Thoracic aorta (tissue), 2 donors: ENCODE measurements around the gene CD53. TPM values are rescaled to one million over a fixed set of nuclear protein-coding genes. Genes with fewer than 3 reads are reported as not detected.

Experiments
- ATAC-seq: fragments of 150-250 bp; one replicate; pipeline ENCODE4 v1.8.0; 2017; ENCODE audit warnings: low read depth; ENCODE audit not compliant: insufficient number of reproducible peaks, low FRiP score
- DNase-seq: peaks from one replicate; pipeline ENCODE4 v3.0.0-alpha.2; 2020; ENCODE audit warnings: low spot score
- H3K27ac ChIP-seq, 2 donors: fragments of 200-600 bp; sonication (generic); 1 replicate in 1 of 2; 2 replicates in 1 of 2; pipeline ENCODE4 v1.5.1; 2016; ENCODE audit warnings: mild to moderate bottlenecking in 2 of 2, moderate library complexity in 2 of 2
- H3K27me3 ChIP-seq: fragments of 200-600 bp; sonication (generic); replicated peaks from 2 replicates; pipeline ENCODE4 v1.6.0; 2016; ENCODE audit warnings: mild to moderate bottlenecking; ENCODE audit not compliant: insufficient read depth
- H3K36me3 ChIP-seq: fragments of 200-600 bp; sonication (generic); one replicate; pipeline ENCODE4 v1.5.1; 2016
- H3K4me1 ChIP-seq, 2 donors: fragments of 200-600 bp; sonication (generic); 1 replicate in 1 of 2; 2 replicates in 1 of 2; pipeline versions ENCODE4 v1.5.1 to v1.6.0; 2016; ENCODE audit warnings: low read depth in 2 of 2, mild to moderate bottlenecking in 1 of 2; ENCODE audit not compliant: control insufficient read depth in 1 of 2
- H3K4me3 ChIP-seq: fragments of 200-600 bp; sonication (generic); 2 replicates; pipeline ENCODE4 v1.5.1; 2016; ENCODE audit warnings: mild to moderate bottlenecking
- H3K9me3 ChIP-seq: fragments of 200-600 bp; sonication (generic); 2 replicates; pipeline ENCODE4 v1.5.1; 2016
- CTCF ChIP-seq: fragments of 200-600 bp; sonication (generic); IDR thresholded peaks from one replicate; pipeline ENCODE4 v1.5.1; 2019; ENCODE audit warnings: antibody characterized with exemption
- total RNA-seq, 2 donors: library from RNA; depleted of rRNA; stranded (reverse); fragments of >200 nt; gene quantifications; one replicate each; pipeline versions ENCODE4 v1.1.0 to v1.2.3, GENCODE V29; 2016

Gene CD53
- total RNA-seq, 2 donors from 2014 or later: 55.6 to 60.9 TPM

DNA sequence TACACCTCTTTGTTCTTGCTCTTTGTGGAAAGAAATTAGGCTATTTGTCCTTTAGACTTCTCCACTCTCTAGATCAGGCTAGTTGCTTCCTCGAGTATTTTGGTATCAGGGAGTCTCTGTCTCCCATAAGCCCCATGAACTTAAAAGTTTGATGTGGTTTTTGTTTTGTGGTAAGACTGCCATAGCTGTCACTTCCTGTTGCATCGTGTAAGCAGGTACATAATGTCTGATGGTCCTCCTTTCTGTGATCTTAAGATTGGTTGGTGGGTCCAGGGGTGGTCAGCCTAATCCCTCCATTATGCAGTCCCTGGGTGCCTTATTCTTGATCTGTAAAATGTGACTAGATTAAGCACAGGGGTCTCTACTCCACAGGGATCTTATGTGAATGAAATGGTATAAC is 23.1 kb downstream of the CD53 start:
- TF ChIP-seq CTCF: no peak
- Histone ChIP-seq H3K36me3 (no peaks in the 10 kb centered on the region), H3K4me3 (no peak overlapping the region), H3K9me3 (no peaks in the 10 kb centered on the region), H3K27ac (no peak overlapping the region), H3K27me3 (no peaks in the 10 kb centered on the region), H3K4me1 (no peaks in the 10 kb centered on the region)
- DNase-seq (no peak), ATAC-seq (no peak)

- no peak for DNase-seq
- Histone ChIP-seq H3K4me1 (no peaks in the 10 kb centered on the region), H3K27ac (no peak overlapping the region), H3K4me3 (no peak overlapping the region), H3K36me3 (no peaks in the 10 kb centered on the region), H3K27me3 (no peaks in the 10 kb centered on the region), H3K9me3 (no peaks in the 10 kb centered on the region)
- ATAC-seq: no peak
- TF ChIP-seq CTCF: no peak
Measured at GRCh38 chr1:110897681-110898080, 24.7 kb downstream of the CD53 start.

- no peaks in the 10 kb centered on the region for H3K27me3 ChIP-seq
- ATAC-seq: no peak
- H3K9me3 ChIP-seq: no peaks in the 10 kb centered on the region
- TF ChIP-seq CTCF: no peak
- no peak for DNase-seq
- H3K27ac ChIP-seq: no peak overlapping the region
- H3K4me3 ChIP-seq: no peak overlapping the region
- H3K36me3 ChIP-seq: no peaks in the 10 kb centered on the region
- no peaks in the 10 kb centered on the region for H3K4me1 ChIP-seq
Measured at GRCh38 chr1:110898734-110899457, 25.9 kb downstream of the CD53 start.

- TF ChIP-seq CTCF: no peak
- Histone ChIP-seq H3K36me3 (no peaks in the 10 kb centered on the region), H3K9me3 (no peaks in the 10 kb centered on the region), H3K27ac (no peak overlapping the region), H3K4me1 (no peaks in the 10 kb centered on the region), H3K27me3 (no peaks in the 10 kb centered on the region), H3K4me3 (no peak overlapping the region)
- DNase-seq (no peak), ATAC-seq (no peak)
Measured at GRCh38 chr1:110899458-110899843, 26.5 kb downstream of the CD53 start.

- H3K36me3 ChIP-seq: no peaks in the 10 kb centered on the region
- H3K27me3 ChIP-seq: no peaks in the 10 kb centered on the region
- DNase-seq: no peak
- no peak overlapping the region for H3K27ac ChIP-seq
- H3K9me3 ChIP-seq: no peaks in the 10 kb centered on the region
- no peaks in the 10 kb centered on the region for H3K4me1 ChIP-seq
- no peak overlapping the region for H3K4me3 ChIP-seq
- no peak for TF ChIP-seq CTCF
- ATAC-seq: no peak
Measured at GRCh38 chr1:110902820-110903463, 30.0 kb downstream of the CD53 start.
